GM18868 (cell line): ENCODE data around the gene CEMIP2.
"Not testable (repeated sequence)": the region's sequence is repeated elsewhere in the genome, so short reads cannot be mapped to it uniquely, and the experiment has no call there.

Source experiments
- ATAC-seq: cut with Tn5 transposase; IDR thresholded peaks from one replicate; pipeline ENCODE4 v1.9.1; 2021; ENCODE audit warnings: mild to moderate bottlenecking, moderate library complexity; ENCODE audit not compliant: unreplicated experiment

Gene CEMIP2

GRCh38 chr9:71710856-71711255 is 57.5 kb downstream of the CEMIP2 start:
- ATAC-seq = no peak

- no peak for ATAC-seq
Observed at GRCh38 chr9:71710201-71710600, 58.1 kb downstream of the CEMIP2 start.

GRCh38 chr9:71709384-71709783 is 58.9 kb downstream of the CEMIP2 start:
- no peak for ATAC-seq

GRCh38 chr9:71706176-71706575 is 62.1 kb downstream of the CEMIP2 start:
- no peak for ATAC-seq

GRCh38 chr9:71704796-71705195 is 63.5 kb downstream of the CEMIP2 start:
- no peak for ATAC-seq

GRCh38 chr9:71703172-71703872 is 65.0 kb downstream of the CEMIP2 start:
- ATAC-seq = no peak

GRCh38 chr9:71697882-71698281 is 70.4 kb downstream of the CEMIP2 start:
- ATAC-seq = no peak

- ATAC-seq = no peak
Observed at GRCh38 chr9:71694332-71694731, 74.0 kb downstream of the CEMIP2 start.

GRCh38 chr9:71693607-71694006 is 74.7 kb downstream of the CEMIP2 start:
- ATAC-seq = no peak

GRCh38 chr9:71692337-71692736 is 76.0 kb downstream of the CEMIP2 start:
- ATAC-seq = no peak

- ATAC-seq = not testable (repeated sequence)
Observed at GRCh38 chr9:71691576-71691975, 76.7 kb downstream of the CEMIP2 start.

- ATAC-seq = no peak
Observed at GRCh38 chr9:71690689-71691435, 77.5 kb downstream of the CEMIP2 start.

GRCh38 chr9:71690063-71690688 is 78.1 kb downstream of the CEMIP2 start:
- ATAC-seq = no peak

- no peak for ATAC-seq
Observed at GRCh38 chr9:71687676-71688075, 80.6 kb downstream of the CEMIP2 start.

- no peak for ATAC-seq
Observed at GRCh38 chr9:71685988-71686387, 82.3 kb downstream of the CEMIP2 start.

- ATAC-seq = no peak
Observed at GRCh38 chr9:71685394-71685793, 82.9 kb downstream of the CEMIP2 start.

GRCh38 chr9:71684566-71684965 is 83.7 kb downstream of the CEMIP2 start:
- no peak for ATAC-seq

- no peak for ATAC-seq
Observed at GRCh38 chr9:71683598-71684235, 84.6 kb downstream of the CEMIP2 start.

- ATAC-seq = no peak
Observed at GRCh38 chr9:71681708-71682272, 86.5 kb downstream of the CEMIP2 start.

GRCh38 chr9:71681104-71681707 is 87.1 kb downstream of the CEMIP2 start:
- peak; percentile 53 for ATAC-seq
